Esophagus squamous epithelium (tissue), 5 donors: ENCODE data around the gene B3GALT2. TPM values are rescaled to one million over a fixed set of nuclear protein-coding genes. Genes with fewer than 3 reads are reported as not detected.

Experiments
- DNase-seq: peaks from one replicate; lab custom pipeline; 2025; lab: John Stamatoyannopoulos, UW
- H3K27ac ChIP-seq, 4 donors: fragments of 200-600 bp; sonication (generic); one replicate each; pipeline ENCODE4 v1.5.1; 2016 to 2019; ENCODE audit warnings: mild to moderate bottlenecking in 1 of 4
- H3K27me3 ChIP-seq, 4 donors: fragments of 200-600 bp; sonication (generic); 1 replicate in 3 of 4; 2 replicates in 1 of 4; pipeline versions ENCODE4 v1.5.1 to v1.6.0; 2017 to 2021; ENCODE audit warnings: antibody characterized with exemption in 1 of 4
- H3K36me3 ChIP-seq, 3 donors: fragments of 200-600 bp; sonication (generic); one replicate each; pipeline ENCODE4 v1.5.1; 2016 to 2019
- H3K4me1 ChIP-seq, 3 donors: fragments of 200-600 bp; sonication (generic); one replicate each; pipeline ENCODE4 v1.5.1; 2017 to 2019
- H3K4me3 ChIP-seq, 4 donors: fragments of 200-600 bp; sonication (generic); 1 replicate in 3 of 4; 2 replicates in 1 of 4; pipeline ENCODE4 v1.5.1; 2016 to 2019; ENCODE audit warnings: mild to moderate bottlenecking in 2 of 4, moderate library complexity in 1 of 4
- H3K9me3 ChIP-seq, 3 donors: fragments of 200-600 bp; sonication (generic); one replicate each; pipeline ENCODE4 v1.5.1; 2016 to 2019
- CTCF ChIP-seq, 6 experiments: fragments of 450-650 bp in 4 of 6; fragments of 200-600 bp in 2 of 6; sonication (generic) in 2 of 6; IDR thresholded peaks; one replicate each; pipeline ENCODE4 v1.5.1; 2016 to 2019; ENCODE audit warnings: antibody characterized with exemption in 6 of 6, mild to moderate bottlenecking in 4 of 6, moderate library complexity in 4 of 6
- POLR2A ChIP-seq, 4 donors: fragments of 450-650 bp; IDR thresholded peaks; one replicate each; pipeline ENCODE4 v1.6.1; 2017; ENCODE audit warnings: antibody characterized with exemption in 4 of 4, mild to moderate bottlenecking in 4 of 4, moderate library complexity in 3 of 4
- WGBS, 2 donors: methylation state at CpG; one replicate each; pipeline ENCODE4 v1.1.5; 2018; 5-methylcytosine and 5-hydroxymethylcytosine counted together
- intact Hi-C: fragments of 100-400 bp; cut with DNase I; formaldehyde crosslinking; loops from one replicate; pipeline ENCODE4 v1.15.0; 2022
- total RNA-seq, 4 donors: library from RNA; depleted of rRNA; stranded (reverse); fragments of >200 nt; gene quantifications; one replicate each; pipeline ENCODE4 v1.1.0, GENCODE V29; 2016
- donor health status: DM: yes; HTN: yes; CAD: no.

Gene B3GALT2
- total RNA-seq, 4 donors from 2014 or later, result 0.08 to 1.5 (median 0.48) TPM

DNA sequence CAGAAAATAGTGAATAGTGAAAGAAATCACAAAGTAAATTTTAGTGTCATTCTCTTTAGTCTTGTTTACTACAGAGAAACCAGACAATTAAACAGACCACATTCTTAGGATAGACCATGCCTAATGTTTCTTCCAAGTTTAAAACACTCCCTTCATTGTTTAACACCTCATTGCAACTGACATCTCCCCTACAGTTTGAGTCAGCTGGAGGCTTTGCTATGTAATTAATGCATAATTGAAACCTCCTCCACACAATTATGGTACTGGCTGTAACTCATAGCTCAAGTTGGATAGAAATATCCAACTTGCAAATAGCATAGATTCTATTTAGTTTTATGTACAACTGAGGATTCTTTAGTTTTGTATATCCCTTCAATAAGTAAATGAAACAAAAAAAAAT, 35.2 kb upstream of the B3GALT2 start:
- no peak for DNase-seq
- no peak overlapping the region for H3K27ac ChIP-seq

DNA sequence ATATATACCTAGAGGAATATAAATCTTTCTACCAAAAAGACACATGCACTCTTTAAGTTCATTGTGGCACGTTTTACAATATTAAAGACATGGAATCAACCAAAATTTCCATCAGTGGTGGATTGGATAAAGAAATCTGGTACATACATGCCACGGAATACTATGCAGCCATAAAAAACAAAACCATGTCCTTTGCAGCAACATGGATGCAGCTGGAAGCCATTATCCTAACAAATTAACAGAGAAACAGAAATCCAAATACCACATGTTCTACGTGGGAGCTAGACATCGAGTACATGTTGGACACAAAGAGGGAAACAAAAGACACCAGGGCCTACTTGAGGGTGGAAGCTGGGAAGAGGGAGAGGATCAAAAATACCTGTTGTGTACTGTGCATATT, 33.0 kb upstream of the B3GALT2 start:
- DNase-seq, result no peak
- H3K4me3 ChIP-seq, result no peak overlapping the region
- H3K27ac ChIP-seq, result no peak overlapping the region
- intact Hi-C loops, result no loop called here
- H3K4me1 ChIP-seq, result peaks cover 0 to 8% (median 4%) of the 10 kb centered on the region in 3 donors
- H3K36me3 ChIP-seq, result peaks cover 0 to 51% (median 0%) of the 10 kb centered on the region in 3 donors
- no peaks in the 10 kb centered on the region for H3K27me3 ChIP-seq
- TF ChIP-seq CTCF (IDR thresholded peaks at IDR 0.05), result no peak
- no peaks in the 10 kb centered on the region for H3K9me3 ChIP-seq
- 93 to 96% methylated on average over 4 of the region's 4 CpGs for WGBS, 2 donors

More for the DNA sequence above, 35.2 kb upstream of the B3GALT2 start:
- H3K36me3 ChIP-seq, result peaks cover 0 to 34% (median 0%) of the 10 kb centered on the region in 3 donors
- H3K27me3 ChIP-seq, result no peaks in the 10 kb centered on the region
- intact Hi-C loops, result no loop called here
- H3K4me1 ChIP-seq, result peaks cover 0 to 8% (median 4%) of the 10 kb centered on the region in 3 donors
- no peaks in the 10 kb centered on the region for H3K9me3 ChIP-seq
- no peak overlapping the region for H3K4me3 ChIP-seq
- TF ChIP-seq POLR2A (IDR thresholded peaks at IDR 0.05), result no peak
- TF ChIP-seq CTCF (IDR thresholded peaks at IDR 0.05), result no peak

GRCh38 chr1:193216920-193217319, 30.5 kb upstream of the B3GALT2 start:
- Histone ChIP-seq H3K4me1 (peaks cover 0 to 6% (median 3%) of the 10 kb centered on the region in 3 donors), H3K4me3 (no peak overlapping the region), H3K27ac (no peak overlapping the region), H3K27me3 (no peaks in the 10 kb centered on the region), H3K36me3 (peaks cover 0 to 72% (median 0%) of the 10 kb centered on the region in 3 donors), H3K9me3 (no peaks in the 10 kb centered on the region)
- TF ChIP-seq CTCF (IDR thresholded peaks at IDR 0.05) (no peak), POLR2A (IDR thresholded peaks at IDR 0.05) (no peak)
- no peak for DNase-seq
- intact Hi-C loops, result no loop called here
- WGBS, 2 donors, result 75 to 90% methylated on average over 3 of the region's 8 CpGs

DNA sequence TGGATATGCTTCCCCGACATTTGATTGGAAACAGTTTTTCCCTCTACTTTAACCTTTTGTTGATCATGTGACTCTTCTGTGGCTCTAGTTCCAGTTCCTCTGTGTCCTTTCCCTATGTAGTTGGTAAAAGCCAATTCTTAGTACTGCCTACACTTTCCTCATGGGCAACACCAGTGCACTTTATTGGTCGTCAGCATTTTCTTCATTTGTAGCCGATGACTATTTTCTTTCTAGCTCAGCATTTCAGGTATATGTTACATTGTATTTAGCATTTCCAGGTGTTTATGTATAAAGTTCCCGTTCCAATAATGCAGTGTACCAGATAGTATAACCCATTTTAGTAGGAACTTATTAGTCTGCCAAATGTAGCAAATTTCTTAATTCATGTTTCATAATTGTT, 27.6 kb upstream of the B3GALT2 start:
- 98 to 100% methylated on average over 4 of the region's 4 CpGs for WGBS, 2 donors
- intact Hi-C loops, result no loop called here
- no peak for DNase-seq
- Histone ChIP-seq H3K4me3 (no peak overlapping the region), H3K4me1 (peaks cover 0 to 5% (median 0%) of the 10 kb centered on the region in 3 donors), H3K9me3 (no peaks in the 10 kb centered on the region), H3K36me3 (peaks cover 0 to 66% (median 0%) of the 10 kb centered on the region in 3 donors), H3K27me3 (no peaks in the 10 kb centered on the region), H3K27ac (no peak overlapping the region)
- TF ChIP-seq POLR2A (IDR thresholded peaks at IDR 0.05) (no peak), CTCF (IDR thresholded peaks at IDR 0.05) (no peak)

DNA sequence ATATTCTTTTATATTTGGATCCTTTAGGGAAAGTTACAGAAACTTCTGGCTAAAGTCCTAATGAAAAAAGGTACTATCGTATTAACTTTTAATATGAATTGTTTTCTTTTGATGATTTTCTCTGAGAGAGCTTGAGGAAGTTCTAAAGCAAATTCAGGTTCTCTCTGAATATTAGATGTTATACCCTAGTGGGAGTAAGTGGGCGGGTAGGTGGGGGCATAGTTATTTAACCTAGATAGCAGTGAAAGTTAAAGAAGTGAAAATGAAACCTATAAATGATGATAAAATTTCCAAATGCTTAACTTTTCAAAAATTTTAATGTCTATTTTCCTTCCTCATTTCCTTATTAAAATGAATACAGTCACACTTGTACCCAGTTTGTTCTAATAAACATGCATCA, 26.2 kb upstream of the B3GALT2 start:
- H3K36me3 ChIP-seq, result peaks cover 0 to 57% (median 0%) of the 10 kb centered on the region in 3 donors
- TF ChIP-seq CTCF (IDR thresholded peaks at IDR 0.05), result no peak
- no peak for TF ChIP-seq POLR2A (IDR thresholded peaks at IDR 0.05)
- WGBS, 2 donors, result 94 to 95% methylated on average over 2 of the region's 2 CpGs
- peaks cover 0 to 5% (median 0%) of the 10 kb centered on the region in 3 donors for H3K4me1 ChIP-seq
- H3K27me3 ChIP-seq, result no peaks in the 10 kb centered on the region
- intact Hi-C loops, result no loop called here
- peaks cover 0 to under 1% (median 0%) of the 10 kb centered on the region in 3 donors for H3K9me3 ChIP-seq
- H3K4me3 ChIP-seq, result no peak overlapping the region
- H3K27ac ChIP-seq, result no peak overlapping the region
- no peak for DNase-seq
